Measurements from ENCODE around the gene SUCO. TPM values are rescaled to one million over a fixed set of nuclear protein-coding genes. Genes with fewer than 3 reads are reported as not detected.

Gene SUCO
- total and polyA plus RNA-seq, 3 donors from 2014 or later = 47.8 to 139 (median 126) TPM

DNA sequence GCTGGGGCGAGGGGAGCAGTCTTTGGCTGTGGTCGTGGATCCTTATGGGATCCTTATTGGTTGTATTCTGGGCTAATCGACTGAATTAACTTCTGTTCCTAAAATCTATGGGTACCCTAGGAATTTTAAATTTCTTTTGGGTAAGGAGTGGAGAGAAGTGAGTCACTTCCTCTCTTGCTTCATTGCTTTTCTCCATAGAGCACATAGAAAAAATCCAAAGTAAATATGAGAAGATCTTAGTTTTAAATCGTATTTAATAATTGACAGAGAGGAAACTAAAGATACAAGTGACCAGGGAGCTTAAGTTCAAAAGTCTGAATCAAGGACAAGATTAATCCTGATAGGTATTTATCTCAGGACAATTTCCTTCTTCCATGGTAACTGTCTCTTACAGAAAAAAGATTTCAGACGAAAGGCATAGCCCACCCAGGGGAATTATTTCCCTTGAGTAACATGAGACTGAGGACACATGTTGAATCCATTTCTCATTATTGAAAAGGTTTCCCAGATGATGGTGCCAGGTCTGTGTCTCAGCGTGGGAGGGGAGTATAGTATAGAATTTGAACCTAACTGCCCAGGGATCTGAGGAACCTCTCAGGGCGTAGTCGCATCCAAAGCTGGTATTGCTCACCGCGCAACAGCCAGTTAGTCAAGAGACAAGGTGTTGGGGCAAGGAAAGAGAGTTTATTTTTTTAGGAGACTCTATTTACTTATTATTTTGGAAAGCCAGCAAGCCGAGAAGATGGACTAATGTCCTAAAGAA, 97.3 kb downstream of the SUCO start:
- no peak for DNase-seq
- Histone ChIP-seq H3K27me3 (no peaks in the 10 kb centered on the region), H3K27ac (no peak overlapping the region), H3K4me3 (no peak overlapping the region), H3K9me3 (no peaks in the 10 kb centered on the region), H3K4me1 (no peaks in the 10 kb centered on the region), H3K36me3 (ENCODE audit: low read depth, missing control alignments) (no peaks in the 10 kb centered on the region)
- TF ChIP-seq, protein P1, sequence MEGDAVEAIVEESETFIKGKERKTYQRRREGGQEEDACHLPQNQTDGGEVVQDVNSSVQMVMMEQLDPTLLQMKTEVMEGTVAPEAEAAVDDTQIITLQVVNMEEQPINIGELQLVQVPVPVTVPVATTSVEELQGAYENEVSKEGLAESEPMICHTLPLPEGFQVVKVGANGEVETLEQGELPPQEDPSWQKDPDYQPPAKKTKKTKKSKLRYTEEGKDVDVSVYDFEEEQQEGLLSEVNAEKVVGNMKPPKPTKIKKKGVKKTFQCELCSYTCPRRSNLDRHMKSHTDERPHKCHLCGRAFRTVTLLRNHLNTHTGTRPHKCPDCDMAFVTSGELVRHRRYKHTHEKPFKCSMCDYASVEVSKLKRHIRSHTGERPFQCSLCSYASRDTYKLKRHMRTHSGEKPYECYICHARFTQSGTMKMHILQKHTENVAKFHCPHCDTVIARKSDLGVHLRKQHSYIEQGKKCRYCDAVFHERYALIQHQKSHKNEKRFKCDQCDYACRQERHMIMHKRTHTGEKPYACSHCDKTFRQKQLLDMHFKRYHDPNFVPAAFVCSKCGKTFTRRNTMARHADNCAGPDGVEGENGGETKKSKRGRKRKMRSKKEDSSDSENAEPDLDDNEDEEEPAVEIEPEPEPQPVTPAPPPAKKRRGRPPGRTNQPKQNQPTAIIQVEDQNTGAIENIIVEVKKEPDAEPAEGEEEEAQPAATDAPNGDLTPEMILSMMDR (IDR thresholded peaks at IDR 0.05) = no peak
- no peak for TF ChIP-seq POLR2A (IDR thresholded peaks at IDR 0.05)
- 93% methylated on average over 11 of the region's 11 CpGs for WGBS, 2 donors
- intact Hi-C loops (cut with DNase I; ENCODE audit: low total_unique reads) = no loop called here

DNA sequence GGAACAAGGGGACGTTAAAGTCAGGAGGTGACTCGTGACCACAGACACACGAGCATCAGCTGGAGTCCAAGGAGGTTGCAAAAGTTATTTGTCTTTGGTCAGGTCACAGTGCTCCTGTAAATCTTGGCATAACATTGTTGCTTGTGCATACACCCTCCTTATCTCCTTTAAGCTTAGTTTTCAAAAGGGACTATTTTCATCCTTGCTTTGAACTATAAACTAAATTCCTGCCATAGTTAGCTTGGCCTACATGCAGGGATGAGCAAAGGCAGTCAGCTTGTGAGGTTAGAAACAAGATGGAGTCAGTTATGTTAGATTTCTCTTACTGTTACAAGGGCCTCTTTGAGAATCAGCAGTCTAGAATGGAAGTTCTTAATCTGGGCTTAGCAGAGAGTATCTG, 97.9 kb downstream of the SUCO start:
- DNase-seq = no peak

DNA sequence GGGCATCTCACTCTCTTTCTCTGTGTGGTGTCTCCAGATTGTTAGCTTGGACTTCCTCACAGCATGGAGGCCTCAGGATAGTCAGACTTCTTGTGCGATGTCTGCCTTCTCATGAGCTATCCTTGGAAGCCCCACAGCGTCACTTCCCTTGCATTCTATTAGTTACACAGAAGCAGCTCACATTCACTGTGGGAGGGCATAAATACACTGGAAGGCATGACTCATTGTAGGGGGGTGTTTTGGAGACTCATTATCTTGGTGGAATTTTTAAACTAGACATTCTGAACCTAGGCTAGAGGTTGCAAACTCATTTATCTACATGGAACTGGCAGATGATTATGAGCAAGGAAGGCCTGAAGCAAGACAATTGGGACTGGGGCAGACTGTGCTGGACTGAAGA, 104.6 kb downstream of the SUCO start:
- Histone ChIP-seq H3K27ac (no peak overlapping the region), H3K27me3 (no peaks in the 10 kb centered on the region), H3K4me3 (no peak overlapping the region), H3K9me3 (no peaks in the 10 kb centered on the region), H3K4me1 (no peaks in the 10 kb centered on the region), H3K36me3 (ENCODE audit: low read depth, missing control alignments) (no peaks in the 10 kb centered on the region)
- no peak for TF ChIP-seq POLR2A (IDR thresholded peaks at IDR 0.05)
- TF ChIP-seq, protein P1 (IDR thresholded peaks at IDR 0.05) = no peak
- no peak for DNase-seq
- WGBS, 2 donors = 92 to 100% methylated on average over 2 of the region's 2 CpGs
- intact Hi-C loops (cut with DNase I; ENCODE audit: low total_unique reads) = no loop called here

More for the DNA sequence above, 97.9 kb downstream of the SUCO start:
- Histone ChIP-seq H3K27ac (no peak overlapping the region), H3K27me3 (no peaks in the 10 kb centered on the region), H3K9me3 (no peaks in the 10 kb centered on the region), H3K4me1 (no peaks in the 10 kb centered on the region), H3K36me3 (ENCODE audit: low read depth, missing control alignments) (no peaks in the 10 kb centered on the region), H3K4me3 (no peak overlapping the region)
- TF ChIP-seq POLR2A (IDR thresholded peaks at IDR 0.05) = no peak
- TF ChIP-seq, protein P1 (IDR thresholded peaks at IDR 0.05) = no peak
- 85 to 88% methylated on average over 3 of the region's 3 CpGs for WGBS, 2 donors
- intact Hi-C loops (cut with DNase I; ENCODE audit: low total_unique reads) = no loop called here

DNA sequence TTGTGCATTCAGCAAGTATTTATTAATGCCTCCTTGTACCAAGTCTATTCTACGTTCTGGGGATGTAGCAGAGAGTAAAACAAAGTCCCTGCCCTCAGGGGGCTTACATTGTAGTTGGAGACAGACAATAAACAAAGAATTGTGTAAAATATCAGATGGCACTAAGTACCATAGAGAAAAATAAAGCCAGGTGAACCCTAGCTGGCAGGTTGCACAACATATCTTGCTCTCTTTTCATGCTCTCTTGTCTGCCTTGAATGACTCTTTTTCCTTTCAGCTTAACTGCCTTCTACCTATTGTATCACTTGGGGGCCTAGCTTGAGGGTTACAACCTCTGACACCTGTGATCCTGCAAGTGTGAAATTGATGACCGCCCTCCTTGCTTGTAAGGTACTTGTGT, 105.3 kb downstream of the SUCO start:
- DNase-seq = no peak
- no peak overlapping the region for H3K4me3 ChIP-seq
- whole genome bisulfite sequencing, 2 donors = 85 to 92% methylated on average over 2 of the region's 2 CpGs
- H3K27ac ChIP-seq = no peak overlapping the region
- no peaks in the 10 kb centered on the region for H3K36me3 ChIP-seq (ENCODE audit: low read depth, missing control alignments)
- no peak for TF ChIP-seq POLR2A (IDR thresholded peaks at IDR 0.05)
- TF ChIP-seq, protein P1 (IDR thresholded peaks at IDR 0.05) = no peak
- no peaks in the 10 kb centered on the region for H3K27me3 ChIP-seq
- intact Hi-C loops (cut with DNase I; ENCODE audit: low total_unique reads) = no loop called here
- H3K4me1 ChIP-seq = no peaks in the 10 kb centered on the region
- H3K9me3 ChIP-seq = no peaks in the 10 kb centered on the region
